Right lobe of liver (tissue), 4 donors: ENCODE results near the gene ANKRD13A.

Experiments
- CTCF ChIP-seq, 4 donors: fragments of 200-600 bp in 3 of 4; fragments of 450-650 bp in 1 of 4; IDR thresholded peaks; one replicate each; pipeline versions ENCODE4 v1.5.1 to v1.8.0; 2016 to 2022; ENCODE audit warnings: antibody characterized with exemption in 4 of 4, mild to moderate bottlenecking in 2 of 4
- POLR2A ChIP-seq: fragments of 450-650 bp; IDR thresholded peaks from one replicate; pipeline ENCODE4 v1.6.1; 2017; ENCODE audit warnings: antibody characterized with exemption, mild to moderate bottlenecking
- donor health status: DM: no; HTN: no; CAD: no.
- donor health status: DM: no; HTN: no; CAD: no.
- donor health status: DM: no; HTN: yes; CAD: no.

DNA sequence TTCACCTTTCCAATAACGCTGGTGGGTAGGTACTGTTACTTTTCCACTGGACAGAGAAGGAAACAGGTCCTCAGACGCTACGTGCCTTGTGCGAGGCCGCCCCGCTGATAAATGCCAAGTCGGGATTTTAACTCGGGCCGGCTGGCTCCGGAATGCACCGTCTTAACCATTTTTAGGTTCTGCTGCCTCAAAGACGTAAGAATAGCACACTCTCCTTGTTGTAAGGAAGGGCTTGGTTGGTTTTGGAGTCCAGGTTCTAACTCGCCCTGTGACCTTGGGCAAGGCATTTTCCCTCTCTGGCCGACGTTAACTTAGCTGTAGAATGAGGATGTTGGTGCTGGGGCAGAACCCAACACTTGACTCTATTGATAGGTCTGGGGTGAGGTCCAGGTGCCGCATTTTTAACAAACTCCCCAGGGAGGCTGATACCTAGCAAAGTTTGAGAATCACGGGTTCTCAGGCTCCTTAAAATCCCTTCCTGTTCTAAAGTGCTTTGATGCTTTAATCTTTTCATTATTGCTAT, 814 bp downstream of the ANKRD13A start:
- no peak for TF ChIP-seq CTCF (IDR thresholded peaks at IDR 0.05)
- TF ChIP-seq POLR2A, result no peak
